Peyer's patch (tissue), 4 donors: Measurements from ENCODE around the gene MAP1LC3B2.

Experiments
- CTCF ChIP-seq, 6 experiments: fragments of 450-650 bp in 4 of 6; fragments of 200-600 bp in 2 of 6; sonication (generic) in 1 of 6; IDR thresholded peaks; one replicate each; pipeline ENCODE4 v1.5.1; 2017 to 2019; ENCODE audit warnings: antibody characterized with exemption in 6 of 6, mild to moderate bottlenecking in 3 of 6, moderate library complexity in 1 of 6
- POLR2A ChIP-seq, 2 donors: fragments of 450-650 bp; IDR thresholded peaks; one replicate each; pipeline ENCODE4 v1.5.1; 2017; ENCODE audit warnings: antibody characterized with exemption in 2 of 2, mild to moderate bottlenecking in 2 of 2, moderate library complexity in 2 of 2

GRCh38 chr12:116624516-116624915, 65.3 kb downstream of the MAP1LC3B2 start:
- TF ChIP-seq CTCF (IDR thresholded peaks at IDR 0.05) (no peak), POLR2A (IDR thresholded peaks at IDR 0.05) (no peak)
